Liver (tissue), 9 donors: ENCODE data around the gene RASL10A. TPM values are rescaled to one million over a fixed set of nuclear protein-coding genes. Genes with fewer than 3 reads are reported as not detected.
A peak's percentile ranks its signal among the peaks of the same experiment; 100 is the strongest.

Experiments
- DNase-seq: peaks from one replicate; pipeline ENCODE4 v3.0.0-alpha.2; 2017; ENCODE audit warnings: low spot score
- H3K27ac ChIP-seq, 2 donors: one replicate each; pipeline ENCODE4 v1.7.0; 2013; ENCODE audit warnings: inconsistent platforms in 2 of 2, low read length in 2 of 2, control low read depth in 1 of 2, low read depth in 1 of 2, mild to moderate bottlenecking in 1 of 2
- H3K27me3 ChIP-seq, 4 donors: one replicate each; pipeline versions ENCODE4 v1.6.1 to v1.7.0; 2013; ENCODE audit warnings: low read length in 3 of 4, inconsistent platforms in 1 of 4, mild to moderate bottlenecking in 1 of 4, moderate library complexity in 1 of 4; ENCODE audit not compliant: control insufficient read depth in 4 of 4, insufficient read depth in 4 of 4
- H3K36me3 ChIP-seq, 4 donors: one replicate each; pipeline versions ENCODE4 v1.6.1 to v1.7.0; 2013; ENCODE audit warnings: low read length in 3 of 4, mild to moderate bottlenecking in 3 of 4, low read depth in 1 of 4, moderate library complexity in 1 of 4; ENCODE audit not compliant: control insufficient read depth in 4 of 4, insufficient read depth in 3 of 4
- H3K4me1 ChIP-seq, 4 donors: one replicate each; pipeline versions ENCODE4 v1.6.1 to v1.7.0; 2013; ENCODE audit warnings: low read length in 3 of 4, mild to moderate bottlenecking in 3 of 4, moderate library complexity in 1 of 4; ENCODE audit not compliant: control insufficient read depth in 4 of 4, insufficient read depth in 4 of 4
- H3K4me3 ChIP-seq, 3 donors: one replicate each; pipeline versions ENCODE4 v1.6.1 to v1.7.0; 2013; ENCODE audit warnings: low read length in 3 of 3, control low read depth in 1 of 3, low read depth in 1 of 3, mild to moderate bottlenecking in 1 of 3
- H3K9ac ChIP-seq, 2 donors: one replicate each; pipeline ENCODE4 v1.7.0; 2013; ENCODE audit warnings: low read length in 2 of 2, mild to moderate bottlenecking in 2 of 2, moderate library complexity in 2 of 2, control low read depth in 1 of 2, low read depth in 1 of 2
- H3K9me3 ChIP-seq, 4 donors: one replicate each; pipeline versions ENCODE4 v1.6.1 to v1.7.0; 2013; ENCODE audit warnings: low read length in 3 of 4; ENCODE audit not compliant: control insufficient read depth in 4 of 4
- EGR1 ChIP-seq, 2 donors: IDR thresholded peaks; 2 replicates each; pipeline ENCODE4 v1.6.1; 2016 to 2018; ENCODE audit warnings: antibody characterized with exemption in 2 of 2, low read depth in 2 of 2
- FOXA1 ChIP-seq: IDR thresholded peaks from 2 replicates; pipeline ENCODE4 v1.6.1; 2016; ENCODE audit warnings: antibody characterized with exemption
- FOXA2 ChIP-seq: IDR thresholded peaks from 2 replicates; pipeline ENCODE4 v1.6.1; 2016; ENCODE audit warnings: antibody characterized with exemption
- GABPA ChIP-seq, 2 donors: IDR thresholded peaks in 1 of 2; conservative IDR thresholded peaks in 1 of 2; 2 replicates each; pipeline ENCODE4 v1.6.1; 2016; ENCODE audit warnings: antibody characterized with exemption in 2 of 2, mild to moderate bottlenecking in 1 of 2, moderate library complexity in 1 of 2
- HNF4A ChIP-seq, 2 donors: conservative IDR thresholded peaks; 2 replicates each; pipeline ENCODE4 v1.6.1; 2016; ENCODE audit warnings: antibody characterized with exemption in 2 of 2, mild to moderate bottlenecking in 2 of 2
- HNF4G ChIP-seq: IDR thresholded peaks from 2 replicates; pipeline ENCODE4 v1.6.1; 2016; ENCODE audit warnings: antibody characterized with exemption
- JUND ChIP-seq, 2 donors: IDR thresholded peaks; 2 replicates each; pipeline ENCODE4 v1.6.1; 2016; ENCODE audit warnings: antibody characterized with exemption in 2 of 2
- NR2F2 ChIP-seq: IDR thresholded peaks from 2 replicates; pipeline ENCODE4 v1.6.1; 2016; ENCODE audit warnings: antibody characterized with exemption
- RAD21 ChIP-seq, 2 donors: IDR thresholded peaks; 2 replicates each; pipeline ENCODE4 v1.6.1; 2016; ENCODE audit warnings: antibody characterized with exemption in 2 of 2, mild to moderate bottlenecking in 2 of 2
- RXRA ChIP-seq, 2 donors: IDR thresholded peaks; 2 replicates each; pipeline ENCODE4 v1.6.1; 2017 to 2018; ENCODE audit warnings: antibody characterized with exemption in 2 of 2, mild to moderate bottlenecking in 1 of 2
- SP1 ChIP-seq: IDR thresholded peaks from 2 replicates; pipeline ENCODE4 v1.6.1; 2018; ENCODE audit warnings: antibody characterized with exemption, mild to moderate bottlenecking
- TAF1 ChIP-seq: conservative IDR thresholded peaks from 2 replicates; pipeline ENCODE4 v1.6.1; 2016; ENCODE audit warnings: antibody characterized with exemption, mild to moderate bottlenecking
- YY1 ChIP-seq: IDR thresholded peaks from 2 replicates; pipeline ENCODE4 v1.6.1; 2016; ENCODE audit warnings: antibody characterized with exemption, mild to moderate bottlenecking
- ZBTB33 ChIP-seq: IDR thresholded peaks from 2 replicates; pipeline ENCODE4 v1.6.1; 2016; ENCODE audit warnings: antibody characterized with exemption
- WGBS: extraction: QIAGEN DNeasy Blood & Tissue Kit; methylation state at CpG from one replicate; pipeline ENCODE4 v1.1.7; 2013; 5-methylcytosine and 5-hydroxymethylcytosine counted together
- polyA plus RNA-seq, 2 donors: library from polyadenylated mRNA; stranded (reverse) in 1 of 2; unstranded in 1 of 2; fragments of 200-250 nt in 1 of 2; fragments of >200 nt in 1 of 2; fragmentation: Nextera tagmentation in 1 of 2; extraction: Ambion mirVana in 1 of 2; gene quantifications; one replicate each; pipeline versions ENCODE4 v1.2.1 to v1.2.3, GENCODE V29; 2013 to 2015
- total RNA-seq, 2 donors: library from RNA; depleted of rRNA; stranded (reverse); fragments of >200 nt; gene quantifications; one replicate each; pipeline ENCODE4 v1.2.3, GENCODE V29; 2014
- TF ChIP-seq, protein P1 (sequence below): IDR thresholded peaks from 2 replicates; pipeline ENCODE4 v1.6.1; 2016; ENCODE audit warnings: antibody characterized with exemption
- TF ChIP-seq, protein P2 (sequence below): IDR thresholded peaks from 2 replicates; pipeline ENCODE4 v1.6.1; 2016; ENCODE audit warnings: antibody characterized with exemption
- TF ChIP-seq, protein P3 (sequence below): IDR thresholded peaks from 2 replicates; pipeline ENCODE4 v1.6.1; 2016; ENCODE audit warnings: antibody characterized with exemption, mild to moderate bottlenecking
- TF ChIP-seq, protein P4 (sequence below): fragments of 150-350 bp; IDR thresholded peaks from 2 replicates; pipeline ENCODE4 v1.5.1; 2017; ENCODE audit warnings: improper control_type of control experiment, low read depth, low read length; ENCODE audit not compliant: missing input control
- donor health status: healthy.
- donor health status: healthy.
- donor health status: healthy.
- donor health status: healthy.
- donor health status: healthy.

Gene RASL10A
- total and polyA plus RNA-seq, 4 donors, result 0.10 to 0.79 (median 0.47) TPM

- peaks cover 6 to 77% (median 63%) of the 10 kb centered on the region in 4 donors for H3K4me1 ChIP-seq
- H3K9ac ChIP-seq, result peak overlapping the region in 1 of 2 donors; percentile 57
- no peak for TF ChIP-seq FOXA2
- no peak for TF ChIP-seq HNF4G
- peak; percentile 12 for TF ChIP-seq SP1
- TF ChIP-seq HNF4A (conservative IDR thresholded peaks at IDR 0.05), result peak in 1 of 2 donors; percentile 50
- TF ChIP-seq, protein P1, sequence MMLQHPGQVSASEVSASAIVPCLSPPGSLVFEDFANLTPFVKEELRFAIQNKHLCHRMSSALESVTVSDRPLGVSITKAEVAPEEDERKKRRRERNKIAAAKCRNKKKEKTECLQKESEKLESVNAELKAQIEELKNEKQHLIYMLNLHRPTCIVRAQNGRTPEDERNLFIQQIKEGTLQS, result no peak
- no peak for TF ChIP-seq ZBTB33
- TF ChIP-seq RXRA (IDR thresholded peaks at IDR 0.05), result peak; percentile 61 to 63
- no peak for TF ChIP-seq EGR1 (IDR thresholded peaks at IDR 0.05; ENCODE audit: low read depth in 2 of 2)
- TF ChIP-seq, protein P2, sequence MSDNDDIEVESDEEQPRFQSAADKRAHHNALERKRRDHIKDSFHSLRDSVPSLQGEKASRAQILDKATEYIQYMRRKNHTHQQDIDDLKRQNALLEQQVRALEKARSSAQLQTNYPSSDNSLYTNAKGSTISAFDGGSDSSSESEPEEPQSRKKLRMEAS, result no peak
- TF ChIP-seq YY1, result no peak
- TF ChIP-seq, protein P3, sequence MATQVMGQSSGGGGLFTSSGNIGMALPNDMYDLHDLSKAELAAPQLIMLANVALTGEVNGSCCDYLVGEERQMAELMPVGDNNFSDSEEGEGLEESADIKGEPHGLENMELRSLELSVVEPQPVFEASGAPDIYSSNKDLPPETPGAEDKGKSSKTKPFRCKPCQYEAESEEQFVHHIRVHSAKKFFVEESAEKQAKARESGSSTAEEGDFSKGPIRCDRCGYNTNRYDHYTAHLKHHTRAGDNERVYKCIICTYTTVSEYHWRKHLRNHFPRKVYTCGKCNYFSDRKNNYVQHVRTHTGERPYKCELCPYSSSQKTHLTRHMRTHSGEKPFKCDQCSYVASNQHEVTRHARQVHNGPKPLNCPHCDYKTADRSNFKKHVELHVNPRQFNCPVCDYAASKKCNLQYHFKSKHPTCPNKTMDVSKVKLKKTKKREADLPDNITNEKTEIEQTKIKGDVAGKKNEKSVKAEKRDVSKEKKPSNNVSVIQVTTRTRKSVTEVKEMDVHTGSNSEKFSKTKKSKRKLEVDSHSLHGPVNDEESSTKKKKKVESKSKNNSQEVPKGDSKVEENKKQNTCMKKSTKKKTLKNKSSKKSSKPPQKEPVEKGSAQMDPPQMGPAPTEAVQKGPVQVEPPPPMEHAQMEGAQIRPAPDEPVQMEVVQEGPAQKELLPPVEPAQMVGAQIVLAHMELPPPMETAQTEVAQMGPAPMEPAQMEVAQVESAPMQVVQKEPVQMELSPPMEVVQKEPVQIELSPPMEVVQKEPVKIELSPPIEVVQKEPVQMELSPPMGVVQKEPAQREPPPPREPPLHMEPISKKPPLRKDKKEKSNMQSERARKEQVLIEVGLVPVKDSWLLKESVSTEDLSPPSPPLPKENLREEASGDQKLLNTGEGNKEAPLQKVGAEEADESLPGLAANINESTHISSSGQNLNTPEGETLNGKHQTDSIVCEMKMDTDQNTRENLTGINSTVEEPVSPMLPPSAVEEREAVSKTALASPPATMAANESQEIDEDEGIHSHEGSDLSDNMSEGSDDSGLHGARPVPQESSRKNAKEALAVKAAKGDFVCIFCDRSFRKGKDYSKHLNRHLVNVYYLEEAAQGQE, result no peak
- TF ChIP-seq GABPA (IDR thresholded peaks at IDR 0.05 in 1 of 2, conservative IDR thresholded peaks at IDR 0.05 in 1 of 2), result no peak
- TF ChIP-seq, protein P4, sequence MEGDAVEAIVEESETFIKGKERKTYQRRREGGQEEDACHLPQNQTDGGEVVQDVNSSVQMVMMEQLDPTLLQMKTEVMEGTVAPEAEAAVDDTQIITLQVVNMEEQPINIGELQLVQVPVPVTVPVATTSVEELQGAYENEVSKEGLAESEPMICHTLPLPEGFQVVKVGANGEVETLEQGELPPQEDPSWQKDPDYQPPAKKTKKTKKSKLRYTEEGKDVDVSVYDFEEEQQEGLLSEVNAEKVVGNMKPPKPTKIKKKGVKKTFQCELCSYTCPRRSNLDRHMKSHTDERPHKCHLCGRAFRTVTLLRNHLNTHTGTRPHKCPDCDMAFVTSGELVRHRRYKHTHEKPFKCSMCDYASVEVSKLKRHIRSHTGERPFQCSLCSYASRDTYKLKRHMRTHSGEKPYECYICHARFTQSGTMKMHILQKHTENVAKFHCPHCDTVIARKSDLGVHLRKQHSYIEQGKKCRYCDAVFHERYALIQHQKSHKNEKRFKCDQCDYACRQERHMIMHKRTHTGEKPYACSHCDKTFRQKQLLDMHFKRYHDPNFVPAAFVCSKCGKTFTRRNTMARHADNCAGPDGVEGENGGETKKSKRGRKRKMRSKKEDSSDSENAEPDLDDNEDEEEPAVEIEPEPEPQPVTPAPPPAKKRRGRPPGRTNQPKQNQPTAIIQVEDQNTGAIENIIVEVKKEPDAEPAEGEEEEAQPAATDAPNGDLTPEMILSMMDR, result no peak
- TF ChIP-seq NR2F2, result no peak
- no peak for TF ChIP-seq RAD21 (IDR thresholded peaks at IDR 0.05)
- no peak for TF ChIP-seq FOXA1
- no peak for TF ChIP-seq JUND (IDR thresholded peaks at IDR 0.05)
- no peak for TF ChIP-seq TAF1
- peaks cover 1 to 34% (median 27%) of the 10 kb centered on the region in 4 donors for H3K36me3 ChIP-seq
- no peaks in the 10 kb centered on the region for H3K27me3 ChIP-seq
- H3K27ac ChIP-seq, result peak overlapping the region; percentile 97 to 99
- H3K4me3 ChIP-seq, result peak overlapping the region; percentile 77 to 83 (median 79)
- H3K9me3 ChIP-seq, result no peaks in the 10 kb centered on the region
- 23% methylated on average over 9 of the region's 9 CpGs for WGBS
- DNase-seq, result no peak
Observed at GRCh38 chr22:29270475-29271271, 44.8 kb downstream of the RASL10A start.
